ENCODE measurements around the gene NFIC.

The NFIC gene

GRCh38 chr19:3455960-3456601 is 89.7 kb downstream of the NFIC start:
- H4K20me1 ChIP-seq (ENCODE audit: insufficient read depth, low read length): peaks cover 29% of the 10 kb centered on the region
- no peaks in the 10 kb centered on the region for H3K27me3 ChIP-seq (ENCODE audit: insufficient read depth, low read length, poor library complexity)
- peaks cover 67% of the 10 kb centered on the region for H3K36me3 ChIP-seq (ENCODE audit: insufficient read depth, low read length)
- no peaks in the 10 kb centered on the region for H3K9me3 ChIP-seq (ENCODE audit: insufficient read depth, low read length, severe bottlenecking)
- no peak overlapping the region for H3K4me2 ChIP-seq (ENCODE audit: insufficient read depth, low read length)
- no peak for ATAC-seq (ENCODE audit: insufficient read depth, low read depth)
- H3K27ac ChIP-seq (ENCODE audit: low read length): no peak overlapping the region
- no peak overlapping the region for H3K9ac ChIP-seq (ENCODE audit: low read depth, low read length)
- DNase-seq: no peak
- H3K4me1 ChIP-seq (ENCODE audit: insufficient read depth, low read length): no peaks in the 10 kb centered on the region
- H3K4me3 ChIP-seq (ENCODE audit: low read depth in 1 of 2, low read length in 2 of 2): no peak overlapping the region
- H3K79me2 ChIP-seq (ENCODE audit: insufficient read depth, low read length): no peaks in the 10 kb centered on the region
- no peak for TF ChIP-seq CTCF (IDR thresholded peaks at IDR 0.05; ENCODE audit: borderline replicate concordance, extremely low read depth, low read length, poor library complexity, severe bottlenecking)
- no peak for TF ChIP-seq EZH2 (IDR thresholded peaks at IDR 0.05; ENCODE audit: borderline replicate concordance, low read depth, low read length, severe bottlenecking)
- H2AFZ ChIP-seq (ENCODE audit: low read depth, low read length): no peak overlapping the region

- Histone ChIP-seq H3K27ac (ENCODE audit: low read length) (no peak overlapping the region), H3K9me3 (ENCODE audit: insufficient read depth, low read length, severe bottlenecking) (no peaks in the 10 kb centered on the region), H3K79me2 (ENCODE audit: insufficient read depth, low read length) (no peaks in the 10 kb centered on the region), H3K36me3 (ENCODE audit: insufficient read depth, low read length) (peaks cover 59% of the 10 kb centered on the region), H2AFZ (ENCODE audit: low read depth, low read length) (no peak overlapping the region), H3K4me1 (ENCODE audit: insufficient read depth, low read length) (no peaks in the 10 kb centered on the region), H3K27me3 (ENCODE audit: insufficient read depth, low read length, poor library complexity) (no peaks in the 10 kb centered on the region), H3K4me3 (ENCODE audit: low read depth in 1 of 2, low read length in 2 of 2) (no peak overlapping the region), H3K9ac (ENCODE audit: low read depth, low read length) (no peak overlapping the region), H3K4me2 (ENCODE audit: insufficient read depth, low read length) (no peak overlapping the region), H4K20me1 (ENCODE audit: insufficient read depth, low read length) (peaks cover 29% of the 10 kb centered on the region)
- ATAC-seq (ENCODE audit: insufficient read depth, low read depth) (no peak), DNase-seq (no peak)
- TF ChIP-seq EZH2 (IDR thresholded peaks at IDR 0.05; ENCODE audit: borderline replicate concordance, low read depth, low read length, severe bottlenecking) (no peak), CTCF (IDR thresholded peaks at IDR 0.05; ENCODE audit: borderline replicate concordance, extremely low read depth, low read length, poor library complexity, severe bottlenecking) (no peak)
Measured at GRCh38 chr19:3456925-3457527, 90.6 kb downstream of the NFIC start.

- Histone ChIP-seq H2AFZ (ENCODE audit: low read depth, low read length) (no peak overlapping the region), H4K20me1 (ENCODE audit: insufficient read depth, low read length) (peaks cover 29% of the 10 kb centered on the region), H3K27me3 (ENCODE audit: insufficient read depth, low read length, poor library complexity) (no peaks in the 10 kb centered on the region), H3K9me3 (ENCODE audit: insufficient read depth, low read length, severe bottlenecking) (no peaks in the 10 kb centered on the region), H3K4me2 (ENCODE audit: insufficient read depth, low read length) (no peak overlapping the region), H3K36me3 (ENCODE audit: insufficient read depth, low read length) (peaks cover 55% of the 10 kb centered on the region), H3K79me2 (ENCODE audit: insufficient read depth, low read length) (no peaks in the 10 kb centered on the region), H3K27ac (ENCODE audit: low read length) (no peak overlapping the region), H3K9ac (ENCODE audit: low read depth, low read length) (no peak overlapping the region), H3K4me1 (ENCODE audit: insufficient read depth, low read length) (no peaks in the 10 kb centered on the region), H3K4me3 (ENCODE audit: low read depth in 1 of 2, low read length in 2 of 2) (no peak overlapping the region)
- DNase-seq (no peak), ATAC-seq (ENCODE audit: insufficient read depth, low read depth) (no peak; the same call in 2 of the 3 replicates)
- TF ChIP-seq EZH2 (IDR thresholded peaks at IDR 0.05; ENCODE audit: borderline replicate concordance, low read depth, low read length, severe bottlenecking) (no peak), CTCF (IDR thresholded peaks at IDR 0.05; ENCODE audit: borderline replicate concordance, extremely low read depth, low read length, poor library complexity, severe bottlenecking) (no peak)
Measured at GRCh38 chr19:3457528-3458228, 91.3 kb downstream of the NFIC start.

Measured in DND-41 (cell line).